ENCODE measurements around the gene PSTPIP1. TPM values are rescaled to one million over a fixed set of nuclear protein-coding genes. Genes with fewer than 3 reads are reported as not detected.

Gene PSTPIP1
- total and polyA plus RNA-seq, 2 experiments from 2014 or later = 0.80 to 3.7 TPM

- peaks cover 7% of the 10 kb centered on the region for H3K27me3 Mint-ChIP-seq (ENCODE audit: insufficient read depth, low read depth, poor library complexity)
- Histone ChIP-seq H2AFZ (no peak overlapping the region), H3K4me1 (ENCODE audit: insufficient read depth) (no peaks in the 10 kb centered on the region), H3F3A (replicated peaks; ENCODE audit: low read depth) (no peaks in the 10 kb centered on the region), H3K9me2 (ENCODE audit: insufficient read depth) (no peaks in the 10 kb centered on the region), H3K27me3 (ENCODE audit: insufficient read depth) (no peaks in the 10 kb centered on the region), H3K36me3 (ENCODE audit: insufficient read depth) (no peaks in the 10 kb centered on the region), H3K27ac (ENCODE audit: low read depth) (no peak overlapping the region), H3K4me2 (no peak overlapping the region), H3K79me2 (replicated peaks; ENCODE audit: insufficient read depth) (no peaks in the 10 kb centered on the region), H4K20me1 (replicated peaks; ENCODE audit: insufficient read depth) (no peaks in the 10 kb centered on the region), H3K4me3 (no peak overlapping the region)
- TF ChIP-seq CREB1 (CRISPR knock-in tag; IDR thresholded peaks at IDR 0.05; ENCODE audit: low read depth) = no peak
- TF ChIP-seq ETS1 (IDR thresholded peaks at IDR 0.05) = no peak
- no peak for TF ChIP-seq NANOG (IDR thresholded peaks at IDR 0.05; ENCODE audit: borderline replicate concordance)
- TF ChIP-seq CTCF (conservative IDR thresholded peaks at IDR 0.05; ENCODE audit: low read depth in 2 of 2) = no peak
- TF ChIP-seq ZNF462 (CRISPR knock-in tag; IDR thresholded peaks at IDR 0.05) = no peak
- TF ChIP-seq STAT1 (IDR thresholded peaks at IDR 0.05; ENCODE audit: unreplicated experiment) = no peak
- TF ChIP-seq EZH2phosphoT487 (IDR thresholded peaks at IDR 0.05; ENCODE audit: unreplicated experiment) = no peak
- no peak for TF ChIP-seq ZNF114 (CRISPR knock-in tag; IDR thresholded peaks at IDR 0.05)
- no peak for TF ChIP-seq EZH2 (IDR thresholded peaks at IDR 0.05; ENCODE audit: low read depth, unreplicated experiment)
- H3K9me3 Mint-ChIP-seq = no peaks in the 10 kb centered on the region
- H3K4me3 Mint-ChIP-seq = no peak overlapping the region
- H3K27ac Mint-ChIP-seq = no peak overlapping the region
- H3K36me3 Mint-ChIP-seq (ENCODE audit: low read depth) = no peaks in the 10 kb centered on the region
- H3K4me1 Mint-ChIP-seq = no peaks in the 10 kb centered on the region; the same call in 2 of the 3 replicates
- DNase-seq (ENCODE audit: low spot score) (no peak), ATAC-seq (no peak)
Observed at GRCh38 chr15:77009176-77009575, 14.2 kb downstream of the PSTPIP1 start.
